ACC112 (cell line): ENCODE data around the gene DOCK4.
A peak's percentile ranks its signal among the peaks of the same experiment; 100 is the strongest.

ENCODE experiments used
- H2AFZ ChIP-seq: fragments of 200-600 bp; sonication (generic); one replicate; pipeline ENCODE4 v1.6.0; 2017; ENCODE audit warnings: antibody characterized with exemption, low read length; ENCODE audit not compliant: unreplicated experiment
- H3K27ac ChIP-seq: fragments of 200-600 bp; sonication (generic); 2 replicates; pipeline ENCODE4 v1.5.1; 2014; ENCODE audit warnings: low read depth, mild to moderate bottlenecking, antibody characterized with exemption, low read length, moderate library complexity
- H3K27me3 ChIP-seq: fragments of 200-600 bp; sonication (generic); 2 replicates; pipeline ENCODE4 v1.6.1; 2014; ENCODE audit warnings: mild to moderate bottlenecking, antibody characterized with exemption, low read length, moderate library complexity, mixed read lengths; ENCODE audit not compliant: insufficient read depth
- H3K36me3 ChIP-seq: fragments of 200-600 bp; sonication (generic); 2 replicates; pipeline ENCODE4 v1.6.1; 2016; ENCODE audit warnings: mild to moderate bottlenecking, antibody characterized with exemption, low read length, moderate library complexity, mixed read lengths; ENCODE audit not compliant: insufficient read depth
- H3K4me1 ChIP-seq: fragments of 200-600 bp; sonication (generic); one replicate; pipeline ENCODE4 v1.6.1; 2016; ENCODE audit warnings: low read length, mixed read lengths; ENCODE audit not compliant: insufficient read depth, unreplicated experiment, control insufficient read depth
- H3K4me3 ChIP-seq: fragments of 200-600 bp; sonication (generic); 2 replicates; pipeline ENCODE4 v1.5.1; 2014; ENCODE audit warnings: mild to moderate bottlenecking, low read depth, low read length
- H3K79me2 ChIP-seq: fragments of 200-600 bp; sonication (generic); one replicate; pipeline ENCODE4 v1.6.0; 2016; ENCODE audit warnings: low read length; ENCODE audit not compliant: control insufficient read depth, unreplicated experiment, insufficient read depth

Gene DOCK4

DNA sequence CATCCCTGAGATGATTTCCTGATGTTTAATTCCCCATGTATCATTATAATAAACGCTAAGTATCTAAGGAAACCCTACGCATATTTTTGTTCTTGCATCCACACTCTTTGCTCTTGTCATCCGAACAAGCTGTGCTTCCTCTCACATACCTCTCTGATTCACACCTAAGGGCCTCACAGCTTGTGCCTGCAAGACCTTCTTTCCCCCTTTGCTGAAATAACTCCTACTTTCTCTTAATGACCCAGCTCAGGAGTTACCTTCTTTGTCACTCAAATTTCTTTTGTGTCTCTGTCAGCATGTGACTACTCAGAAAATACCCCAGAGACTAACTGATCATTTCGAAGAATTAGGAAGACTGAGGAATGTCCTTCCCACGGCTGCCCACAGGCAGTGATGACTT lies 434.6 kb downstream of the DOCK4 start:
- no peaks in the 10 kb centered on the region for H3K36me3 ChIP-seq
- no peaks in the 10 kb centered on the region for H3K79me2 ChIP-seq
- no peak overlapping the region for H3K4me3 ChIP-seq
- no peaks in the 10 kb centered on the region for H3K27me3 ChIP-seq
- H3K27ac ChIP-seq = no peak overlapping the region
- H3K4me1 ChIP-seq = no peaks in the 10 kb centered on the region
- no peak overlapping the region for H2AFZ ChIP-seq

DNA sequence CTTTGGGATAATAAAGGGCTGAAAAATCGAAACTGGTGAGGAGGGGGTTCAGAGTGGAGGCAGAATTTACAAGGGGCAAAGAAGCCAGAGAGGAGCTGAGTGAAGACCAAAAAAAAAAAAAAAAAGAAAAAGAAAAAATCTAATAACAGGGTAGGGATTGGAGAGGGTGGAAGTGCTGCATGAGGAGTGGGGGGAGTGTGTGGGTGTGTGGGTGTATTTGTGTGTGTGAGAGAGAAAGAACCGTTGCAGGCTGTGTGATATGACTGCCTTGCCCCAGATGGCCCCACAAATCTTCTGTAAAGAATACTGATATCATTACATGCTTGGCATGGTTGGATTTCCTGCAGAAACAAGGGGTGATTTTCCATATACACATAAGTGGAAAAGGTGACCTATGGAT lies 436.1 kb downstream of the DOCK4 start:
- Histone ChIP-seq H3K4me1 (peaks cover 11% of the 10 kb centered on the region), H2AFZ (no peak overlapping the region), H3K79me2 (no peaks in the 10 kb centered on the region), H3K27ac (no peak overlapping the region), H3K36me3 (no peaks in the 10 kb centered on the region), H3K4me3 (no peak overlapping the region), H3K27me3 (no peaks in the 10 kb centered on the region)

DNA sequence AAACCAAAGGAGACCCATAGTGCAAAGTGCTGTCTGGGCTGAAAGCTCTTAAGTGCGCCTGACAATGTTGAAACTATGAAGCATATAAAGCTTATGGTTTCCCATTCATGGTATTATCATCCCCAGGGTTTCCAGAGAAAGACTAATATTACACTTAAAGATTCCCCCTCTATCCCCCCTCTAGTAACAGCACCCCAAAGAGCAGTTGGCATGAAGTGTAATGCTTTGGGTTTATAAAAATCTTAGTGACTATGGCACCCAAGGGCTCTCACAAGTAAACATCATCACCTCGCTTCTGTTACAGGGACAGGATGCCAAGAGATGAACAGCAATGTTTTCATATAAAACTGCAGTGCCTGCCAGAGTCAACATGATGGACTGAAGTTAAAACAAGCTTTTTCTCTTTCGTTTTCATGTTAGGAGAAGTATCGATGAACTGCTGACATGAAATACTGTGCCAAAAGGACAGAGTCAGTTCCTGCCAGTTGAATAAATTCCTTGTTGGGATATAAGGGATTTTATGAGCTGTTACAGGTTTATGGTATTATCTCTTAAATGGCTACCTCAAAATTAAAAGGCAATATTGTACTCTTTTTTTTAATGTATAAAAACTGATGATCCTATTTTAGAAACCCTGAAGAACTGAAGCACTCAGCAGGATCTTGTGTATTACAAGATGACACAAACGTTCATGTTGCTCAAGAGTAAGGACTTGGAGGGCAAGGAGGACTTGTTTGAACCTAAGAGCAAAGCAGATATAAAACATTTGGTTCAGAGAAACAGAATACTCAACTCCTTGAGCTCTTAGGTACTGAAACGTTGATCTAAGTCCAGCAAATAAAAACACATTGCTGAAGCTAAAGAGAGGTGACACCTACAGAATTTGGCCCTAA lies 440.2 kb downstream of the DOCK4 start:
- peak overlapping the region; percentile 51 for H3K4me3 ChIP-seq

DNA sequence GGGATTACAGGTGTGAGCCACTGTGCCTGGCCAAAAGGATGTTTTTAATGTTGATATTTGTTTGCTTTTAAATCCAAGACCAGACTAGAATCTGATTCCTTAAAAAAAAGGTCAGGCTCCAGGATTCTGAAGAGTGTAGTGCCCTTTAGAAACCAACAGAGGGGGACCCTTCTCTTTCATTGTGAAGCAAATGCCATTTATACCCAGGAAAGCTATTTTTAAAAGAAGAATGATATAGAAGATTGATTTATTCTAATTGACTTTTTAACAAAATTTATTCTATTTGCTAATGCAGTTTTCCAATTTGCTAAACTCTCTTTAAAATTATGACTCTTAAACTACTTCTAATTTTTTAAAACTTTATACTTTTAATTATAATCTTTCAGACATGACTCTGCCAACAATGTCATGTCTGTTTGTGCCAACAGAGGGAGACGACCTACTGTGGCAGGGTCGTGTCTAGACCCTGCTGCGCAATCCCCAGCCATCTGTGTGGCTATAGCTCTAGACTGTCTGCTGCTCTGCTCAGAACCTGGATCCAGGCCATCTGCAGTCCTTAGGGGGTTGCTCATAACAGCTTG lies 442.9 kb downstream of the DOCK4 start:
- Histone ChIP-seq H3K27me3 (no peaks in the 10 kb centered on the region), H3K36me3 (no peaks in the 10 kb centered on the region), H3K27ac (no peak overlapping the region), H2AFZ (no peak overlapping the region), H3K79me2 (no peaks in the 10 kb centered on the region), H3K4me3 (no peak overlapping the region), H3K4me1 (peaks cover 15% of the 10 kb centered on the region)

More for the DNA sequence above, 440.2 kb downstream of the DOCK4 start:
- Histone ChIP-seq H3K79me2 (no peaks in the 10 kb centered on the region), H2AFZ (peak overlapping the region; percentile 41), H3K4me1 (peaks cover 15% of the 10 kb centered on the region), H3K36me3 (no peaks in the 10 kb centered on the region), H3K27me3 (no peaks in the 10 kb centered on the region), H3K27ac (peak overlapping the region; percentile 71)

DNA sequence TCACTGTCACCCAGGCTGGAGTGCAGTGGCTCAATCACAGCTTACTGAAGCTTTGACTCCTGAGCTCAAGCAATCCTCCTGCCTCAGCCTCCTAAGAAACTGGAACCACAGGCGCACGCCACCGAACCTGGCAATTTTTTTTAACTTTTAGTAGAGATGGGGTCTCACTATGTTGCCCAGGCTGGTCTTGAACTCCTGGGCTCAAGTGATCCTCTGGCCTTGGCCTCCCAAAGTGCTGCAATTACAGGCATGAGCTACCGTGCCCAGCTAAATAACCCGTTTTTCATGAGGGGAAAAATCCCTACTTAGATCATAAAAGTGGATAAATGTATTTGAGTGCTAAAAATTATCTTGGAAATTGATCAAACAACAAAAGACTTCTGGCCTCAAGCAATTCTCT lies 443.4 kb downstream of the DOCK4 start:
- H3K79me2 ChIP-seq = no peaks in the 10 kb centered on the region
- H3K36me3 ChIP-seq = no peaks in the 10 kb centered on the region
- H3K27ac ChIP-seq = no peak overlapping the region
- H3K4me1 ChIP-seq = peaks cover 15% of the 10 kb centered on the region
- no peak overlapping the region for H3K4me3 ChIP-seq
- no peaks in the 10 kb centered on the region for H3K27me3 ChIP-seq
- H2AFZ ChIP-seq = no peak overlapping the region

DNA sequence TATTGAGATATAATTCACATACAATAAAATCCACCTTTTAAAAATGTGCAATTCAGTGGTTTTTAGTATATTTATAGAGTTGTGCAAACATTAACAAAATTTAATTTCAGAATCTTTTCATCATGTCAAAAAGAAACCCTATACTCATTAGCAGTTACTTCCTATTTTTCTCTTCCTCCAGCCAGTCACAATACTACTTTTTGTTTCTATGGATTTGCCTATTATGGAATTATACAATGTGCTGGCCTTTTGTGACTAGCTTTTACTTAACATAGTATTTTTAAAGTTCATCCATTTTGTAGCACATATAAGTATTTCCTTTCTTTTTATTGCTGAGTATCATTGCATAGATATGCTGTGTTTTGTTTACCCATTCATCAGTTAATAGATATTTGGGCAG lies 444.0 kb downstream of the DOCK4 start:
- H2AFZ ChIP-seq = no peak overlapping the region
- H3K36me3 ChIP-seq = no peaks in the 10 kb centered on the region
- H3K4me1 ChIP-seq = peaks cover 21% of the 10 kb centered on the region
- no peaks in the 10 kb centered on the region for H3K27me3 ChIP-seq
- H3K27ac ChIP-seq = no peak overlapping the region
- H3K4me3 ChIP-seq = no peak overlapping the region
- H3K79me2 ChIP-seq = no peaks in the 10 kb centered on the region

DNA sequence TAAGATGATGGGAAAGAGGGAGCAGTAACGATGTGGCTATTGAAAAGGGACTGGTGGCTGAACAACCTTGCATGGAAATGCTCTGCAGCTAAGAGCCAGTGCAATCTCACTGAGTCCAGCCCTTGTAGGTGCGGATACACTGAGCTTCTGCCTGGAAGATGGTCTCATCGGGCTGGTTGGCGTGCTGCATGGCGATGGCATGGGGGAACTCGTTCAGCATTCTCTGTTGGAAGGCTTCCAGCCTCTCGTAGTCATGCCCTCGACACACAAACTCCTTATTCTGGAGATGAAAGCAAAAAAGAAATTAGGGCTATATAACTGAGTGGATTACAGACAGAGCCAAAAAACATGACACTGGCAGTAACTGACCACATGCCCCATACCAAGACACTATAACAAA lies 446.2 kb downstream of the DOCK4 start:
- Histone ChIP-seq H3K79me2 (no peaks in the 10 kb centered on the region), H3K27me3 (no peaks in the 10 kb centered on the region), H2AFZ (no peak overlapping the region), H3K4me3 (no peak overlapping the region), H3K27ac (no peak overlapping the region), H3K4me1 (peaks cover 17% of the 10 kb centered on the region), H3K36me3 (no peaks in the 10 kb centered on the region)

DNA sequence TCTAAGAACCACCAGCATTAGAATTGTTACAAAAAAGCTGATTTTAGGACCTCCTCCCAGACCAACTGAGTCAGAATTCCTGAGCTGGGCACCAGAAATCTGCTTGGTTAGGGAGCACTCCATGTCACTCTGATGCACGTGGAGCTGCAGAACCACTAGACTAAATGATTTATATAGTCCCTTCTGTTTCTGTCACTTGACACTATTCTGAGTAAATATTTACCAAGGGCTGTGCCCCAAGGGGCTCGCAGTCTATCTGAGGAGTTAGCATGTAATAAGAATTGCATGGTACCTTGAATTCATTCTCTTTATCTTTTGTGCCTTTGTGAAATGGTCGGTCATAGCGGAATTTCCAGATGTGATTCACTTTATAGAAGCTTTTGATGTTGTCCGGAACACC lies 447.9 kb downstream of the DOCK4 start:
- Histone ChIP-seq H3K36me3 (no peaks in the 10 kb centered on the region), H3K27ac (no peak overlapping the region), H3K4me3 (no peak overlapping the region), H3K79me2 (no peaks in the 10 kb centered on the region), H2AFZ (no peak overlapping the region), H3K27me3 (no peaks in the 10 kb centered on the region), H3K4me1 (peaks cover 13% of the 10 kb centered on the region)

DNA sequence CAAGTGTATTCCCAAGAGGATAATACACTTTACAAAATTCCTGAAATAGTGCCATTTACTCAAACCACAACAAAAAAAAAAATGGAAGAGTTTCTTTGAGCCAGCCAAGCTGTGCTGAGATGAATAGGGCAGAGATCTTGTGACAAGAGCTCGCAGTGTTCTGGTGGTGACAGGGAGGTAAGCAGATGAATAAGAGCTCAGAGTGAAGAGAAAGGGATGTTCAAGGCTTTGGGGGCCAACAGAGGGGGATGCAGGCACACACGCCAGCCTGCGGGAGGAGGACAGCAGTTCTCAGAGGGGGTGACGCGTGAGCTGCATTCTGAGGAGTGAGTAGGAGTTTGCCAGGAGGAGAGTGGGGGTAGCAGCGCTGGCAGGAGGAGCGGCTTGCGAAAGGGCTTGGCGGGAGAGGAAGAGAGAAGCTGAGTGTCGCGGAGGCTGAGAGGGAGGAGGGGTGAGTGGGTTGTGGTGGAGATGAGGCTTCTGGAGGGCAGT lies 449.5 kb downstream of the DOCK4 start:
- Histone ChIP-seq H3K4me3 (peak overlapping the region; percentile 54), H3K79me2 (no peaks in the 10 kb centered on the region), H3K27ac (peak overlapping the region; percentile 34; the same call in 1 of the 2 replicates), H2AFZ (peak overlapping the region; percentile 88), H3K27me3 (no peaks in the 10 kb centered on the region), H3K4me1 (peaks cover 13% of the 10 kb centered on the region), H3K36me3 (no peaks in the 10 kb centered on the region)

DNA sequence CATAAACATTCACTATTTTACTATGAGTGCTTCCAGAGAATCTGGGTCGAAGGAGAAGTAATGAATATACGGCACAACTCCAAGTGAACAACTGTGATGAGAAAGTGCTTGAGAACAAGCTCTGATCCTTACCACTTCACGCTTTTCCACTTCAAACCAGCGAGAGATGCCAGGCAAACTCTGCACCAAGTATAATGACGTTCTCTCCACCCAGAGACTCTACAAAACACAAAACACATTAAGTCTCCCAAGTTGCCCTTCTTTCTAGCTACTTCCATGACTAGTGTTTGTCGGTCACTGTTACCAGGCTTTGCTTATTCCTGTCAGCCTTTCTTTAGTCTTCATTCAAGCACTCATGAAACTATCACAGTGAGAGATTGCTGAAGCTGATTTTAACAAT lies 450.8 kb downstream of the DOCK4 start:
- Histone ChIP-seq H3K4me1 (peaks cover 13% of the 10 kb centered on the region), H2AFZ (no peak overlapping the region), H3K4me3 (no peak overlapping the region), H3K36me3 (no peaks in the 10 kb centered on the region), H3K27ac (no peak overlapping the region), H3K27me3 (no peaks in the 10 kb centered on the region), H3K79me2 (no peaks in the 10 kb centered on the region)

DNA sequence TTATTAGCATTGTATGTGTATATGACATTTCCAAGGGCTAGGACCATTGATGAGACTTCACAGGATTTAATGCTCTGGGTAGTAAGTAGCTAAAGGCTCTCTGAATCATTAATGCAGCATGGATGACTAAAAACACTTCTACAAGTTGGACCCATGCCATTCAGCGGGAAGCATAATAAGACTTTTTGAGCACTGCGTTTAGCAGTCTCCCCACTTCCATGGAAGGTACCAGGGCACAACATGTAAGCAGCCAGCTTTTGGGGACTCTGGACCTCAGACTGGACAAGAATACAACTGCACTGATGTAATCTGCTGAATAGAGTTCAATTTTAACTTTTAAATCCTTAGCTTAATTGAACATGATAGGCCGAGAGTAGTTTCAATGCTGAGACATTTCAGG lies 452.2 kb downstream of the DOCK4 start:
- Histone ChIP-seq H2AFZ (no peak overlapping the region), H3K36me3 (no peaks in the 10 kb centered on the region), H3K4me1 (peaks cover 13% of the 10 kb centered on the region), H3K79me2 (no peaks in the 10 kb centered on the region), H3K4me3 (no peak overlapping the region), H3K27me3 (no peaks in the 10 kb centered on the region), H3K27ac (no peak overlapping the region)
